22Rv1 (cell line): ENCODE results near the gene PKLR.

Source experiments
- H3K27ac ChIP-seq: fragments of 450-650 bp; 2 replicates; pipeline ENCODE4 v1.5.1; 2017
- CTCF ChIP-seq: fragments of 450-650 bp; IDR thresholded peaks from 2 replicates; pipeline ENCODE4 v1.5.1; 2017; ENCODE audit warnings: mild to moderate bottlenecking
- ZFX ChIP-seq: fragments of 450-650 bp; IDR thresholded peaks from 2 replicates; pipeline ENCODE4 v1.6.1; 2017; ENCODE audit warnings: antibody characterized with exemption, borderline replicate concordance

Gene PKLR

DNA sequence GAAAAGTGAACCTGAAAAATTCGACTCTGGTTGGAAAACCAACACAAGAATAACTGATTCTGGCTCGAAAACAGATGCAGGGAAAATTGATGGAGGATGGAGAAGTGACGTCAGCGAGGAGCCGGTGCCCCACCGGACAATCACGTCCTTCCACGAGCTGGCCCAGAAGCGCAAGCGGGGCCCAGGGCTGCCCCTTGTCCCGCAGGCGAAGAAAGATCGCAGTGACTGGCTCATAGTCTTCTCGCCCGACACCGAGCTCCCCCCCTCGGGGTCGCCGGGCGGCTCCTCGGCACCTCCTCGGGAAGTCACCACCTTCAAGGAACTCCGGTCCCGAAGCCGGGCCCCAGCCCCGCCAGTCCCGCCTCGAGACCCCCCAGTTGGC lies 21.3 kb upstream of the PKLR start:
- TF ChIP-seq ZFX (no peak), CTCF (no peak)
- peak overlapping the region; percentile 99 for H3K27ac ChIP-seq

DNA sequence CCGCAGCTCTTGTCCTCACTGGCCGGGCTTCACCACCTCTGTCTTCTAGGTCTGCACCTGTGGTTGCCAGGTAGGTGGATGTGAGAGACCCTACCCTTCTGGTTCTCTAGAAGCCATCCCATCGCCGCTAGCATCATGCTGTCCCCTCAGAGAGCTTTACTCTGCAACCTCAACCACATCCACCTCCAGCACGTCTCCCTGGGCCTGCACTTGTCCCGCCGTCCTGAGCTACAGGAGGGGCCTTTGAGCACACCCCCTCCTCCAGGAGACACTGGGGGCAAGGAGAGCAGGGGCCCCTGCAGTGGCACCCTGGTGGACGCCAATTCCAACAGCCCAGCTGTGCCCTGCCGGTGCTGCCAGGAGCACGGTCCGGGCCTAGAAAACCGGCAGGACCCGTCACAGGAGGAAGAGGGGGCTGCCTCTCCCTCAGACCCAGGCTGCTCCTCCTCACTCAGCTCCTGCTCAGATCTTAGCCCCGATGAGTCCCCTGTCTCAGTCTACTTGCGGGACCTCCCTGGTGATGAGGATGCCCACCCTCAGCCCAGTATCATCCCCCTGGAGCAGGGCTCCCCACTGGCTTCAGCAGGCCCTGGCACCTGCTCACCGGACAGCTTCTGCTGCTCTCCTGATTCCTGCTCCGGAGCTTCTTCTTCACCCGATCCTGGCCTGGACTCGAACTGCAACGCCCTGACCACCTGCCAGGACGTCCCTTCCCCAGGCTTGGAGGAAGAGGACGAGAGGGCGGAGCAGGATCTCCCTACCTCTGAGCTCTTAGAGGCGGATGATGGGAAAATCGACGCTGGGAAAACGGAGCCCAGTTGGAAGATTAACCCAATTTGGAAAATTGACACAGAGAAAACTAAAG lies 20.6 kb upstream of the PKLR start:
- TF ChIP-seq ZFX (no peak), CTCF (no peak)
- peak overlapping the region; percentile 99 for H3K27ac ChIP-seq

DNA sequence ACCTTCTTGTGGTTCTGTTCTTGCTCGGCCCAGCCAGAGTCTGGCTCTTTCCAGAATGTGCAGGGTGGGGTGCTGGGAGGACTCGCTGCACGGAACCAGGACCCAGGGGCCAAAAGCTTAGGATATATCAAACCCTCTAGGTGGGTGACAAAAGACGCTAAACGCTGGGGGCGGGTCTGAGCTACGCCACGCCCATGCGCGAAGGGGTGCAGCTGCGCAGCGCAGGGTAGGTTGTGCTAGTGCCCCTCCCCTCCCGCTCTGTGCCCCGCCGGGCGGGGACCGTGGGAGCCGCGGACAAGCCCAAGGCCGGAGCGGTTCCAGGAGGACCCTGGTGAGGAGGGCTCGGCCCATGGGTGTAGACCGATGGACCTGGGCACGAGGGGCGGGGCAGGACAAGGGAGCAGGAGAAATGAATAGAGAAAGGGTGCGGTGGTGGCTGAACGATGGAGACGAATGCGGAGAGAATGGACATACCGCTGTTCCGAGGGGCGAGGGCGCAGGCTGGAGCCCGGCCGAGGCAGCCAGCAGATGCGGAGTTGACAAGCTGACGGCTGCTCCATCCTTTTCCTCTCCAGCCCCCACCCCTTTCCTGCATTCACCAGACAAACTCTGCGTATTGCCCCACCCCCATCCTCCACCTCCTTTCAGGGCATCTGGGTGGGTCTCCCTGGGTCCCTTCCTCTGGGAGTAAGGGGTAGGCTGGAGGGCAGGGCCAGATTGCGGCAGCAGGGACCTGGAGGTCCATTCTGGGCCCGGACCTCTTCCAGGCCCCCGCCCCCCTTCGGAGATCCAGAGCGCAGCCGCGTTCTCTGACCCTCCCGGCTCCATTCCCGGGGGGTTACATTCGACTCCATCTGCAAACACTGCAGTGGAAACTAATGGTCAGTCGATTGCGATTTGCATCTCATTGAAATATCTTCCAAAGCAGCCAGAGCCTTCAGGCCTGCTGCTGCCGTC lies 19.7 kb upstream of the PKLR start, which contains the start of gene RUSC1:
RUSC1 (plus strand) TSS at position 234 of the 957 bp plus-strand sequence. CDS start 880 bp downstream, outside the sequence.
- peak within 1 kb of the TSS; percentile 99 for H3K27ac ChIP-seq
- TF ChIP-seq CTCF (no peak), ZFX (no peak)

GRCh38 chr1:155320252-155320651 lies 19.0 kb upstream of the PKLR start:
- no peak for TF ChIP-seq CTCF
- no peak for TF ChIP-seq ZFX
- H3K27ac ChIP-seq, result peak overlapping the region; percentile 99

GRCh38 chr1:155319536-155319935 lies 18.3 kb upstream of the PKLR start:
- no peak for TF ChIP-seq CTCF
- peak overlapping the region; percentile 99 for H3K27ac ChIP-seq

- no peak for TF ChIP-seq CTCF
- TF ChIP-seq ZFX, result no peak
- H3K27ac ChIP-seq, result peak overlapping the region; percentile 99
These were observed 16.8 kb upstream of the PKLR start for GRCh38 chr1:155318082-155318481.
